PC-3 (cell line): Measurements from ENCODE around the gene HPGD.

Experiments used
- EZH2 ChIP-seq: fragments of 300-600 bp; sonication (generic); IDR thresholded peaks from one replicate; pipeline ENCODE4 v1.6.1; 2017; ENCODE audit warnings: antibody characterized with exemption, mild to moderate bottlenecking, low read length; ENCODE audit not compliant: unreplicated experiment
- EZH2phosphoT487 ChIP-seq: fragments of 300-600 bp; sonication (generic); IDR thresholded peaks from 2 replicates; pipeline ENCODE4 v1.6.1; 2018; ENCODE audit warnings: mild to moderate bottlenecking, antibody characterized with exemption, low read length, borderline replicate concordance
- TF ChIP-seq, protein P1 (sequence below): fragments of 300-600 bp; sonication (generic); conservative IDR thresholded peaks from 2 replicates; pipeline ENCODE4 v1.5.1; 2017; ENCODE audit warnings: antibody characterized with exemption, low read depth, mild to moderate bottlenecking, low read length

DNA sequence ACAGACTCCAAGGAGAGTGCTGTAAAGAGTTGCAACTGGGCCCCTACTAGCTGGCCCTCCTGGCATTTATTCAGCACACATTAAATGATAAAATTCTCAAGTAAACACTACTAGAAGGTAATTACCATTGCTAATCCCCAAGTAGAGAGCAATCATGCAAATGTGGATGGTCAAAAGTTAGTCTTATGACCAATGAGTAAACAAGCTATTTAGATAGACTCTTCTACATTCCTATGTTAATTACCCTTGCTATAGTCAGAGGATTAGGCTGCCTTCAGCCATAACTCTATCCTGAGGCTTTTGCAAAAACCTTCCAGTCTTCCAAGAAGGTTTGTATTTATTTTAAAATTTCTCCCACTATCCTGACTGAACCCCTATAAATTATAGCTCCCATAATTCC is 28.3 kb upstream of the HPGD start:
- TF ChIP-seq, protein P1, sequence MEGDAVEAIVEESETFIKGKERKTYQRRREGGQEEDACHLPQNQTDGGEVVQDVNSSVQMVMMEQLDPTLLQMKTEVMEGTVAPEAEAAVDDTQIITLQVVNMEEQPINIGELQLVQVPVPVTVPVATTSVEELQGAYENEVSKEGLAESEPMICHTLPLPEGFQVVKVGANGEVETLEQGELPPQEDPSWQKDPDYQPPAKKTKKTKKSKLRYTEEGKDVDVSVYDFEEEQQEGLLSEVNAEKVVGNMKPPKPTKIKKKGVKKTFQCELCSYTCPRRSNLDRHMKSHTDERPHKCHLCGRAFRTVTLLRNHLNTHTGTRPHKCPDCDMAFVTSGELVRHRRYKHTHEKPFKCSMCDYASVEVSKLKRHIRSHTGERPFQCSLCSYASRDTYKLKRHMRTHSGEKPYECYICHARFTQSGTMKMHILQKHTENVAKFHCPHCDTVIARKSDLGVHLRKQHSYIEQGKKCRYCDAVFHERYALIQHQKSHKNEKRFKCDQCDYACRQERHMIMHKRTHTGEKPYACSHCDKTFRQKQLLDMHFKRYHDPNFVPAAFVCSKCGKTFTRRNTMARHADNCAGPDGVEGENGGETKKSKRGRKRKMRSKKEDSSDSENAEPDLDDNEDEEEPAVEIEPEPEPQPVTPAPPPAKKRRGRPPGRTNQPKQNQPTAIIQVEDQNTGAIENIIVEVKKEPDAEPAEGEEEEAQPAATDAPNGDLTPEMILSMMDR, result no peak
- TF ChIP-seq EZH2 (no peak), EZH2phosphoT487 (no peak)
